H1 (cell line): ENCODE measurements around the gene WASL. TPM values are rescaled to one million over a fixed set of nuclear protein-coding genes. Genes with fewer than 3 reads are reported as not detected.
"Not testable (repeated sequence)": the region's sequence is repeated elsewhere in the genome, so short reads cannot be mapped to it uniquely, and the experiment has no call there.

Experiments used
- CTCF ChIA-PET: fragments of 300-600 bp; sonication (Branson Sonifier 250); formaldehyde crosslinking; loops from one replicate; lab custom pipeline; 2021; ENCODE audit not compliant: partially characterized antibody; lab: Charles Lee
- POLR2A ChIA-PET: fragments of 300-600 bp; sonication (Branson Sonifier 250); formaldehyde crosslinking; loops from one replicate; lab custom pipeline; 2021; ENCODE audit warnings: inconsistent platforms; ENCODE audit not compliant: partially characterized antibody; lab: Charles Lee
- DNase-seq, 2 experiments: peaks; one replicate each; pipeline versions ENCODE4 v3.0.0 to v3.0.0-alpha.2; 2010 to 2022; ENCODE audit warnings: low spot score in 2 of 2, low read depth in 1 of 2, mixed read lengths in 1 of 2
- FAIRE-seq: peaks from 2 replicates; lab custom pipeline; 2011; peaks lifted over from hg19 to GRCh38; lab: Jason Lieb, UNC
- H2AFZ ChIP-seq: 2 replicates; pipeline ENCODE4 v1.8.1; 2012; ENCODE audit warnings: low read length, inconsistent platforms
- H2AK5ac ChIP-seq: 2 replicates; pipeline ENCODE4 v1.6.1; 2013; ENCODE audit warnings: low read depth, low read length
- H2BK120ac ChIP-seq: replicated peaks from 2 replicates; pipeline ENCODE3; 2013; ENCODE audit warnings: low read depth, low read length, inconsistent platforms
- H2BK12ac ChIP-seq: 2 replicates; pipeline ENCODE4 v1.6.1; 2013; ENCODE audit warnings: low read depth, low read length
- H2BK15ac ChIP-seq: 2 replicates; pipeline ENCODE4 v1.6.1; 2013; ENCODE audit warnings: low read length
- H2BK20ac ChIP-seq: 2 replicates; pipeline ENCODE4 v1.6.1; 2013; ENCODE audit warnings: low read length
- H2BK5ac ChIP-seq: 2 replicates; pipeline ENCODE4 v1.6.1; 2013; ENCODE audit warnings: low read depth, low read length
- H3K14ac ChIP-seq: 2 replicates; pipeline ENCODE4 v1.6.1; 2013; ENCODE audit warnings: inconsistent platforms; ENCODE audit not compliant: insufficient read length
- H3K18ac ChIP-seq: 2 replicates; pipeline ENCODE4 v1.6.1; 2013; ENCODE audit warnings: low read length; ENCODE audit errors: extremely low read depth
- H3K23ac ChIP-seq: 2 replicates; pipeline ENCODE4 v1.6.1; 2013; ENCODE audit warnings: inconsistent platforms; ENCODE audit not compliant: insufficient read length
- H3K23me2 ChIP-seq: 2 replicates; pipeline ENCODE4 v1.6.1; 2013; ENCODE audit warnings: low read depth, low read length
- H3K27ac ChIP-seq: 2 replicates; pipeline ENCODE4 v1.6.1; 2011; ENCODE audit warnings: low read depth, low read length, inconsistent platforms
- H3K27me3 ChIP-seq, 4 experiments: replicated peaks in 1 of 4; 1 replicate in 1 of 4; 2 replicates in 3 of 4; pipeline versions ENCODE4 v1.6.1 to v1.8.1; 2011 to 2013; ENCODE audit warnings: low read length in 3 of 4, mild to moderate bottlenecking in 3 of 4, inconsistent platforms in 2 of 4, mixed read lengths in 2 of 4, moderate library complexity in 1 of 4; ENCODE audit not compliant: control insufficient read depth in 3 of 4, insufficient read depth in 3 of 4; ENCODE audit errors: extremely low read depth in 1 of 4
- H3K36me3 ChIP-seq, 4 experiments: 2 replicates each; pipeline versions ENCODE4 v1.6.1 to v1.8.1; 2011 to 2013; ENCODE audit warnings: mild to moderate bottlenecking in 4 of 4, low read length in 3 of 4, moderate library complexity in 2 of 4, control low read depth in 1 of 4, inconsistent platforms in 1 of 4; ENCODE audit not compliant: insufficient read depth in 4 of 4, control insufficient read depth in 2 of 4
- H3K4ac ChIP-seq: replicated peaks from 2 replicates; pipeline ENCODE3; 2013; ENCODE audit warnings: low read length, low read depth, mixed read lengths, inconsistent platforms; ENCODE audit not compliant: insufficient read length
- H3K4me1 ChIP-seq, 4 experiments: replicated peaks in 1 of 4; 1 replicate in 1 of 4; 2 replicates in 3 of 4; pipeline versions ENCODE4 v1.6.1 to v1.8.1; 2011 to 2013; ENCODE audit warnings: low read length in 3 of 4, inconsistent platforms in 2 of 4, mixed read lengths in 1 of 4; ENCODE audit not compliant: insufficient read depth in 4 of 4, control insufficient read depth in 3 of 4
- H3K4me2 ChIP-seq, 2 experiments: 2 replicates each; pipeline versions ENCODE4 v1.6.1 to v1.8.1; 2011 to 2013; ENCODE audit warnings: low read depth in 2 of 2, low read length in 2 of 2, control low read depth in 1 of 2, inconsistent platforms in 1 of 2, mild to moderate bottlenecking in 1 of 2; ENCODE audit not compliant: insufficient read depth in 1 of 2
- H3K4me3 ChIP-seq, 4 experiments: fragments of 200-600, 300-600 bp in 1 of 4; sonication (generic), shearing (Covaris generic), sonication (Bioruptor Twin) in 1 of 4; 2 replicates each; pipeline versions ENCODE4 v1.5.1 to v1.8.1; 2011 to 2016; ENCODE audit warnings: low read length in 4 of 4, low read depth in 3 of 4, control low read depth in 2 of 4, inconsistent platforms in 2 of 4, mild to moderate bottlenecking in 2 of 4, mixed read lengths in 1 of 4, moderate library complexity in 1 of 4; ENCODE audit not compliant: insufficient read depth in 2 of 4; ENCODE audit errors: extremely low read depth in 1 of 4
- H3K56ac ChIP-seq: replicated peaks from 2 replicates; pipeline ENCODE3; 2013; ENCODE audit warnings: low read depth, mild to moderate bottlenecking, mixed read lengths, low read length, inconsistent platforms; ENCODE audit not compliant: insufficient read length
- H3K79me1 ChIP-seq: 2 replicates; pipeline ENCODE4 v1.6.1; 2013; ENCODE audit warnings: low read depth, low read length, control low read depth
- H3K79me2 ChIP-seq, 2 experiments: 2 replicates each; pipeline versions ENCODE4 v1.6.1 to v1.8.1; 2012 to 2013; ENCODE audit warnings: low read length in 2 of 2, mild to moderate bottlenecking in 2 of 2, inconsistent platforms in 1 of 2; ENCODE audit not compliant: insufficient read depth in 2 of 2, control insufficient read depth in 1 of 2
- H3K9ac ChIP-seq, 4 experiments: replicated peaks in 1 of 4; 1 replicate in 1 of 4; 2 replicates in 3 of 4; pipeline versions ENCODE4 v1.6.1 to v1.8.1; 2011 to 2013; ENCODE audit warnings: low read depth in 3 of 4, low read length in 3 of 4, control low read depth in 2 of 4, mild to moderate bottlenecking in 2 of 4, moderate library complexity in 2 of 4, inconsistent platforms in 1 of 4; ENCODE audit errors: extremely low read depth in 1 of 4
- H3K9me3 ChIP-seq, 2 experiments: 2 replicates each; pipeline versions ENCODE4 v1.6.1 to v1.8.1; 2012 to 2013; ENCODE audit warnings: mild to moderate bottlenecking in 2 of 2, moderate library complexity in 2 of 2, control low read depth in 1 of 2, inconsistent platforms in 1 of 2, low read depth in 1 of 2, low read length in 1 of 2, mixed read lengths in 1 of 2; ENCODE audit not compliant: insufficient read depth in 2 of 2
- H4K20me1 ChIP-seq, 2 experiments: replicated peaks in 1 of 2; 2 replicates each; pipeline versions ENCODE3 to v1.8.1; 2011 to 2013; ENCODE audit warnings: inconsistent platforms in 2 of 2, low read length in 2 of 2, mild to moderate bottlenecking in 1 of 2; ENCODE audit not compliant: insufficient read depth in 2 of 2, control insufficient read depth in 1 of 2
- H4K5ac ChIP-seq: 2 replicates; pipeline ENCODE4 v1.6.1; 2013; ENCODE audit warnings: low read length, low read depth, mixed read lengths, inconsistent platforms; ENCODE audit not compliant: insufficient read length
- H4K8ac ChIP-seq: 2 replicates; pipeline ENCODE4 v1.8.0; 2013; ENCODE audit warnings: mild to moderate bottlenecking, moderate library complexity, low read length, inconsistent platforms; ENCODE audit not compliant: insufficient read depth; ENCODE audit errors: extremely low read depth
- H4K91ac ChIP-seq: replicated peaks from 2 replicates; pipeline ENCODE3; 2013; ENCODE audit warnings: low read length, mixed read lengths, inconsistent platforms; ENCODE audit not compliant: insufficient read length
- WGBS, 2 experiments: shearing (Covaris generic) in 1 of 2; methylation state at CpG; one replicate each; pipeline versions ENCODE4 v1.1.6 to v1.1.7; 2013 to 2015; ENCODE audit warnings: low lambda C conversion rate in 2 of 2, mixed read lengths in 2 of 2, inconsistent platforms in 1 of 2, low coverage in 1 of 2, missing lambda C conversion rate in 1 of 2; ENCODE audit not compliant: insufficient replicate concordance in 2 of 2, insufficient coverage in 1 of 2, insufficient read length in 1 of 2; ENCODE audit errors: extremely low coverage in 1 of 2, missing lambda C conversion rate in 1 of 2; 5-methylcytosine and 5-hydroxymethylcytosine counted together
- polyA plus RNA-seq, 7 experiments: library from polyadenylated mRNA; depleted of rRNA in 3 of 7; stranded (reverse) in 5 of 7; unstranded in 2 of 7; fragments of >200 nt in 5 of 7; fragments of 200-250 nt in 2 of 7; gene quantifications; 1 replicate in 5 of 7; 2 replicates in 1 of 7; 4 replicates in 1 of 7; pipeline versions ENCODE4 v1.2.1 to v1.2.3, GENCODE V29; 2011 to 2013; ENCODE audit warnings: missing spikeins in 2 of 7, mixed read lengths in 2 of 7
- total RNA-seq: library from RNA; stranded (reverse); fragmentation: NEBNext Ultra II Directional; extraction: Animal tissue kit (Norgen Biotek cat#: 25700); gene quantifications from 2 replicates; pipeline ENCODE4 v1.2.1, GENCODE V29; 2021

WASL gene
- total and polyA plus RNA-seq, 2 of the 8 experiments (the other 6 are each of a cell fraction or from before 2014, with no cell fraction given): 7.7 to 38.9 TPM

GRCh38 chr7:123720527-123720926 lies 28.3 kb downstream of the WASL start:
- H3K4me2 ChIP-seq, H3K4me1 ChIP-seq, H4K5ac ChIP-seq, H3K79me1 ChIP-seq, DNase-seq, H3K23me2 ChIP-seq, H4K8ac ChIP-seq, H4K20me1 ChIP-seq, H2BK15ac ChIP-seq, H2BK12ac ChIP-seq, H3K9me3 ChIP-seq, POLR2A ChIA-PET, H3K18ac ChIP-seq, H2BK20ac ChIP-seq, FAIRE-seq, H2BK120ac ChIP-seq, H3K14ac ChIP-seq, H2AFZ ChIP-seq, H3K23ac ChIP-seq, H3K27me3 ChIP-seq, H3K4me3 ChIP-seq, H4K91ac ChIP-seq, H2BK5ac ChIP-seq, H2AK5ac ChIP-seq, H3K56ac ChIP-seq, H3K4ac ChIP-seq, H3K9ac ChIP-seq, H3K27ac ChIP-seq, H3K36me3 ChIP-seq: not testable (repeated sequence)
- CTCF ChIA-PET: interaction anchor here (0.6 to 0.7 kb wide), 3 partner anchors 13 to 1475 kb away, joined by 3 to 5 read pairs (median 3); no protein-coding TSS in a partner anchor
- 92% methylated on average over 3 of the region's 3 CpGs; no CpG with 5 or more reads in 1 of the 2 experiments for WGBS, 2 experiments
- peaks cover 3 to 98% of the 10 kb centered on the region in 2 experiments; a peak in 3 of 4 replicates for H3K79me2 ChIP-seq
